ENCODE data around the gene CKB.

Gene CKB

DNA sequence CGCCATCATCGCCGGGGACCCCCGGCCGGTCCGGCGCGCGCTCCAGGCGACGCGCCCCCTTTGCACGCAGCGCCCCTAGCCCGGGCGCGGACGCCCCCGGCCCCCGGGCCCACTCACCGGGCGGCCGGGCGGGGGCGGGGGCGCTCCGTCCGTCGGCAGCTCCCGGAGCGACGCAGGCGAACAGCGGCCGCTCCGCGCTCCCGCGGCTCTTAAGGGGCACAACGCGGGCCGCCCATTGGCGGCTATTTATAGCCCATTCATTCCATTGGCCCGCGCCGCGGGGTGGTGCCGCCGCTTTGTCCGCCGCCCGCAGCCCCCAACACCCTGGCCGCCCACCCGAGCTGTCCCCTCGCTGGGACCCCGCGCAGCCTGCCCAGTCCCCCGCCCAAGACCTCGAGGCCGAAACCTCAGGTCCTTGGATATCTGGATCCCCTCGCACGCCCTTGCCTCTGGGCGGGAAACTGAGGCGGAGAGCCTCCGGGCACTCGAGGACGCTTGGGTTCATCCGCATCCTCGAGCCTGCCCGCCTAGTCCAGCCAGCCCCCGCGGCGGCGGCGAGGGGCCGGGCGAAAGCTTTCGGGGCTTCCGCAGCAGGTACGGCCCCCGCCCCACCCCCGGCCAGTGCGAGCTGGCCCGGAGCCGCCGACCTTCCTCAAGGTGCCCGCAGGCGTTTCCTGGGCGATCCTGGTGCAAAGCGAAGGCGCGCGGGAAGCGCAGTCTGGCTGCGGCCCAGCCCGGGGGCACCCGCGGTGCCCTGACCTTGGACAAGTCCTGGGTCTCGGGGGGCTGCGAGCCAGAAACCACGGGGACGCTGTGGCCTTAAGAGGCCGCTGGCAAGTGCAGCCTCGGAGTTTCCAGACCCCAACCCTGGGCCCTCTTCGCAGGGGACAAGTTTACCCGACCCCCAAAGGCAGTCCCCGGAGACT lies at the start of gene CKB:
Gene CKB, minus strand, starts transcription at position 182 of the 926 bp plus-strand sequence. CDS start 337 bp downstream, outside the sequence.
- peak in 52 of 58 donors; percentile 27 to 88 (median 75) for DNase-seq

DNA sequence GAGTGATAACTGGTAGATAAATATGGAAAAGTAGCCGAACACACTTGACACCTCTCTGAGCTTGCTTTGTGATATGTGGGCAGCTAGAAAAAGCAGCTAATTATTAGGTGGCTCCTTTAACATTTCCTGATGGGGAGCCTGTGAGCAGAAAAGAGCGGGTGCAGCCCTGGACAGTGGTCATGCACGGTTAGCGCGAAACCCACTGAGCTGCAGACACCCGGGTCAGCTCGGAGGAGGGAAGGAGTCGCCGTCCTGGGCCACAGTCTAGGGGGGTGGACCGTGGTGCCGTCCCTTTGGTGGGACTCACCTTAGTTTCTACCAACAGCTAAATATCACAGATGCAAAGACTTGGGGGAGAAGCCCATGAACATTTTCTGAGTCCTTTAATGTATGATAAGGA lies 46.8 kb upstream of the CKB start:
- DNase-seq, result no peak

DNA sequence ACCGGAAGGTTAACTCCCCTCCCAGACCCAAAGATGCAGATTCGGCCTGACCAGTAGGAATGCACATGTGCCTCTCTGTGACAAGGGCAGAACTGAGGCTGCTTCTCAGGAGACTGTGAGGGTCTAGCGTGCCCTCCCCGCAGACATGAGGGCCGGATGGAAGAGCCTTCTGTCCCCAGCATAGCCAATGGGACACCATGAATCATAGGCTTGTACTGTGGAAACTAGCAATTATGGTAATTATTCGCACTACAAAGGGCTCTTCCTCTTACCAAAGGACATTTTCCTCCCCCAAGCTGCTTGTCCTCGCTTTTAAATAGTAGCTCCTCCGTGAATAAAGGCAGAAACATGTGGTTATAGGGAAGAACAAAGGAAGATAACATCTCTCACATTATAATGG lies 46.3 kb upstream of the CKB start:
- DNase-seq, result no peak

DNA sequence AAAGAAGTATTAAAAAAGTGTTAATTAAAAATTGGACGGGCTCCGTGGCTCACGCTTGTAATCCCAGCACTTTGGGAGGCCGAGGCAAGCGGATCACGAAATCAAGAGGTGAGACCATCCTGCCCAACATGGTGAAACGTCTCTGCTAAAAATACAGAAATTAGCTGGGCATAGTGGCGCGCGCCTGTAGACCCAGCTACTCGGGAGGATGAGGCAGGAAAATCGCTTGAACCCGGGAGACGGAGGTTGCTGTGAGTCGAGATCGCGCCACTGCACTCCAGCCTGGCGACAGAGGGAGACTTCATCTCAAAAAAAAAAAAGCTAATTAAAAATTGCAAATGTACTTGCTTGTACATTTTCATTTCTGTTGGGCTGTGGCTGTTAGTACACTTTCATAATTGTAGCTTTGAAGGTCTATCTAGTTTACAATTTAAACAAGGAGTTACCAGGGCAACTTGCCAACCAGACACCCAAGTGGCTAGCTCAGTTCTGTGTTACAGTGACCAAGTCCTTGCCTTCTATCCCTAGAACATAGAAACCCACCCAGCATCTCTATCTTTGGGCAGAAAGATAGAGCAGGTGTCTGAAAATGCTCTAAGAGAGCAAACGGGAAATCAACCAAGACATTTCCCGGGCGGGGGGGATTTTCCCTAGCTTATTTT lies 41.3 kb upstream of the CKB start:
- DNase-seq, result no peak

DNA sequence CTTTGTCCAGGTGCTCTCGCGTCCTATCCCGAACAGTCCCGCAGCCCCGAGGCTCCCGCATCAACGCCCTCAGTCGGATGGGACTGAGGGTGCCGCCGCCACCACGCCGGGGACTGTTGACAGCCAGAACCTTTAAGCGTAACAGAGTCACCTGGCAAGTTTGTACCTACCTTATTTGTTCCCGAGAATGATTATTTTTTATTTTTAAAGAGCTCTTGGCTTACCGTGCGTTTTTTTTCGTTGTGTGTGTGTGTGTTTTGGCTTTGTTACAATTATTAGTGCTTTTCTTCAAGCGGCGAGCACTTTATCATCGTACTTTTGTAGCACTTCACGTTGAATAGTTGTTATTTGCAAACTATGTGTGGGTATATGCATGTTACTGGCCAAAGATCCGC lies 40.6 kb upstream of the CKB start:
- no peak for DNase-seq

DNA sequence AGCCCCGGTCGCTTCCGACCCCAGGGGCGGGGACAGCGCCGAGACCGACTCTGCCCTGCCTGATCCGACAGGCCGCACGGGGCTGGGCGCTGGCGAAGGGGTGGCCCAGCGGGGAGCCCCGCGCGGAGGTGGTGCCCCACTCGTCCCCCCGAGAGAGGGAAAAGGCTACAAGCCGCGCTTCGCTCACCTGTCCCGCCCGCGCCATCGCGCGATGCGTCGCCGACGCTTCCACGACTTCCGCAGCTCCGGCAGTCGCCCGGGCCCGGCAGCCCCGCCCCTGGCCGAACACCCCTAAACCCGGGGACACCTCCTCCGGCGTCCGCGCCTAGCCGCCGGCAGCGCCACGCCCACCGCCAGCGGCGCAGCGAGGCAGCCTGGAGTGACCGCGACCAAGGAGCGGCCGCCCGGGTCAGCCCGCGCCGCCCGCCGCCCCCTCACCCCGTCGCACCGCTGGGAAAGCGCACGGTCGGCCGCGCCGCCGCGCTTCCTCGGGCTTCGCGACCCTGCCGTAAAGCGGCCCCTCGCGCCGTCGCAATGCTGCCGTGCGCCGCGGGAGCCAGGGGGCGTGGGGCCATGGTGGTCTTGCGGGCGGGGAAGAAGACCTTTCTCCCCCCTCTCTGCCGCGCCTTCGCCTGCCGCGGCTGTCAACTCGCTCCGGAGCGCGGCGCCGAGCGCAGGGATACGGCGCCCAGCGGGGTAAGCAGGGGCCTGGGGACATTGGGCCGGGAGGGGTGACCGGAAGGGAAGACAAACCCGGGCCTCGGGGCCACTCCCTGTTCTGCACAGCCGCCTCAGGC lies 40.0 kb upstream of the CKB start, which contains the start of the genes BAG5 and COA8:
Gene BAG5, minus strand, starts transcription at position 229 of the 797 bp plus-strand sequence. CDS start 1,493 bp downstream, outside the sequence.
Gene COA8, plus strand, starts transcription at position 532 of the 797 bp plus-strand sequence. Its CDS starts 42 bp downstream, at position 574.
- peak in 57 of 58 donors; percentile 8 to 94 (median 83) for DNase-seq

DNA sequence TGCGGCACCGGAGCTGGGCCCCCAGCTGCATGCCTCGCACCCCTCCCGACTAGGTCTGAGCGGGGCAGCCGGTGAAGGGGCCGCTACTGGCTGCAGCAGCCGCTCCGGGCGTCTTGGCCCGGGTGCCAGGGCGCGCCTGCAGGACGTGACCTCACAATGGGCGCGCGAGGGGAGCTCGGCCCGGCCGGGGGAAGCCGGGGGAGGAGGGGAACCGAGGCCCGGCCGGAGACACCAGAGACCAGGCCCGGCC lies 39.5 kb upstream of the CKB start:
- peak in 1 of 58 donors; percentile 61 for DNase-seq

DNA sequence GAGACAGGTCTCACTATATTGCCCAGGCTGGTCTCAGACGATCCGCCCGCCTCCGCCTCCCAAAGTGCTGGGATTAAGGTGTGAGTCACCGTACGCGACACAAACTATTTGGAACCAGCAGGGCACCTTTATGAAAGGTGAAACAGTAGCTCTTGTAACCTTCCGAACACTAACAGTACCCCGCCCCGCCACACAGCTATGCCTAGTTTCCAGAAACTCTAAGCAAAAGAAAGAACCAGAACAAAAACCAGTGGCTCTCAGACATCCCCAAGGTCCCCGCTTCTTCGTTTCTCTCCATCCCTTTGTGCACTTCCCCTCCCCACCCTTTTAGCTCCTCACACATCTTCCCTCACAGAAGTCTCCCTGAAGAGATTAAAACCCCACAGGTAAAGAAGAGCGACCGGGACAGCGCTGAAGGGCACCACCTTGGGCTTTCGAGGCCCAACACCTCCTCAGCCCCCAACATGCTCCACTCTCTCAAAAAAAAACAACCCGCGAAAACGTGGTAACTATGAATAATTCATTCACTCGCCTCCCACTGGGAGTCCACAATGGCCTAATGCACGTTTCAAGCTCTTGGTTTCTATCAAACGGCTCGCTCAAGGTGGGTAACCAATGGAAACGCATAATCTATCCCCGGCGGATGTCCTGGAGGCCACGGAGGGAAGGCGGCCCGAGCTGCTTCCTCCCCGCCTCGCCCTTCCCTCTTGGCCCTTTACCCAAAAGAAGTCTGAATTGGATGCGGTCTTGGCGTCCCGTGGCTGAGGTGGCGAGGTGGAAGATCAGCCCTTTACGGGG lies 39.0 kb upstream of the CKB start:
- DNase-seq, result no peak

DNA sequence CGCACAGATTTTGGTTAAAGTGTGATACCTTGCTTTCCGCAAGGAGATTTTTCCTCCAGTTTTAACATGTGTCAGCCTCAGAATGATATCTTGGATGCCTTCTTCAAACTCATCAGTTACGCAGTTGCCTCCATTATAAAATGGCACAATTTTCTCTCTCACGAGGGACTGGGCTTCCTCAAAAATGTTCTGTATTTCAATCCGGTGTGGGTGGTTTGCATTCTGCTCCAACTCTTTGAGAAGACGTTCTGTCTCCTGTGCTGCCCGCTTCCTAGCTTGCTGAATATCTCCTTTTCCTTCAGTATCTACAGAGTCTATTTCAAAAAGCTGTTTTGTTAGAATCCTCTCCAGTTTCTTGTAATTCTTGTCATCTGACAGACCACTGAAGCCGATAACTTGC lies 38.1 kb upstream of the CKB start:
- no peak for DNase-seq

DNA sequence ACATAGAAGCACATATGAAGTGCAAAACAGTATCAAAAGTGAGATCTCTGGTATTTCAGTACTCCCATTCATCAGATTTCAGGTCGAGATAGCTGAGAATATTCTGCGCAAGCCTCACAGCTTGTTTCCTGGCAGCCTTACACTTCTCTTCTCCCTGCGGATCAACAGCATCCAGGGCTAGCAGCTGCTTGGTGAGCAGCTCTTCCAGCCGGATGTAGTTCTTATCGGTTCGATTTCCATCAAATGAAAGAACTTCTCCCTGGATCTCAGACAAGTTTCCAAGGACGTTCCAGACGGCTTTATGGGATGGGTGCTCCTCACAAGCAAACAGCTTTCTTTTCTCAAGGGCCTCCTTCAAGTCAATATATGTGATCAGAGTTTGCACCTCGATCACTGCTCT lies 37.1 kb upstream of the CKB start:
- DNase-seq, result no peak

DNA sequence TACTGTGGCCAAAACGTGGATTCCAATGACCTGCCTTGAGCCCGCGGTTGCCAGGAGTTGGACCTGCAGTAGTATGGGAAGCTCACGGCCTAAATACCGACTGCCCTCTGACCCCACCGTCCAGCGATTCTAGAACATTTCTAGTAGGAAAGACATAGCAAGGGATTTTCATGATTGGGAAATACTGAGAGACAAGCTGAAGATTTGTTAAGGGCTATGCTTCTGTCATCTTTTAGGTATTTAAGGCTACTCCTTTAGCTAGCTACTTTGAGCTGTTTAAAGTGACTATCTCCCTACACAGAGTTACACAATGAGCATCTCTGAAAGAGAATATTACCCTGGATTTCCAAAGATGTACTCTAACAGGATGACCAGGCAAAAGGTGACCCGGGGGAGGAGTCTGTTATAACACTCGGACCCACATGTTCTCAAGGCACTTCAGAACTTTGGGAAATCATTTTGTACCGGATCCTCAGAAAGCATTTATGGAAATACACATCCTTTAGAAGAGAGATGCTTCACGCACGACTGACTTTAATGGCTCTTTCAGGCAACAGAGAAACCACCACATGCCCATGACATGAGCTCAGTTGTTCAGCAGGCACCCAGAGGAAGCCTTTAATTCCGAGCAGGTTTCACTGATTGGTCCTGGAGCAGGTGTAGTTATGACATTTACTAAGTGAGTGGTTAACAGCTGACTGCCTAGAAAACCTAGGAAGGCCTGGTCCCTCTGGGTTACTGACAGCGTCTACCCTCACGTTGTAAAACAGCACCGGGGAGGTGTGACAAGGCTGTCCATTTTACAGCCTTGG lies 35.6 kb upstream of the CKB start:
- DNase-seq, result no peak

DNA sequence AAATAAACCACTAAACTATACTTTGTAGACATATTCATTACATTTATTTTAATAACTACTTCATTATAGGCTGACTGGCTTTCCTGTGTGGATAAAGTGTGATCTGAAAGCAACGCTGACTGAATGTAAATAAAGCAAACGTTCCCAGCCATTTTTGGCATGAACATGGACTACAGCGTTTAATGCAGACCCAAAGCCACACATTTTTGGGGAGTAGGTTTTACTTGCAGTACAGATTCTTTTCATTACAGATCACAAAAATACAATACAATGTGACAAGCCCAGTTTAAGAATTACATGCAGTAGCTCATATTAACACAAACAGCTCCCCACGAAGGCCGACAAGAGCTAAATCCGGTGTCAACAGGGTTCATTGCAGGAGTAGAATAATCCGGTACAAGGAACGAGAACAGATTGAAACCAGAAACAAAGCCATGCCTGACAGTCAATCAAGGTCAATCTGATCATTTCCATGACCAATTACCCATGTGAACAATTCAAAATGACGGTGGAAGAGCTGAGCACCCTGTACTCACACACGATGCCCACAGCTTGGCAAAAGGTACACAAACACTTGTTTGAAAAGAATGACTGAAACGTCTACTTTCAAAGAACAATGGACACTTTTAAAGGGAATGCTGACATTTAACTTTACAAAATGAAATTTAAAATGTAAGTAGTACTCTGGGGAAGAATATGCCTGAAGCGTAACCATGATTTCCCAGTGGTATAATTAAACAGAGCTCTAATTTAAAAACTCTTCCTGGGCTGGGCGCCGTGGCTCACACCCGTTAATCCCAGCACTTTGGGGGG lies 34.5 kb upstream of the CKB start:
- DNase-seq, result no peak

DNA sequence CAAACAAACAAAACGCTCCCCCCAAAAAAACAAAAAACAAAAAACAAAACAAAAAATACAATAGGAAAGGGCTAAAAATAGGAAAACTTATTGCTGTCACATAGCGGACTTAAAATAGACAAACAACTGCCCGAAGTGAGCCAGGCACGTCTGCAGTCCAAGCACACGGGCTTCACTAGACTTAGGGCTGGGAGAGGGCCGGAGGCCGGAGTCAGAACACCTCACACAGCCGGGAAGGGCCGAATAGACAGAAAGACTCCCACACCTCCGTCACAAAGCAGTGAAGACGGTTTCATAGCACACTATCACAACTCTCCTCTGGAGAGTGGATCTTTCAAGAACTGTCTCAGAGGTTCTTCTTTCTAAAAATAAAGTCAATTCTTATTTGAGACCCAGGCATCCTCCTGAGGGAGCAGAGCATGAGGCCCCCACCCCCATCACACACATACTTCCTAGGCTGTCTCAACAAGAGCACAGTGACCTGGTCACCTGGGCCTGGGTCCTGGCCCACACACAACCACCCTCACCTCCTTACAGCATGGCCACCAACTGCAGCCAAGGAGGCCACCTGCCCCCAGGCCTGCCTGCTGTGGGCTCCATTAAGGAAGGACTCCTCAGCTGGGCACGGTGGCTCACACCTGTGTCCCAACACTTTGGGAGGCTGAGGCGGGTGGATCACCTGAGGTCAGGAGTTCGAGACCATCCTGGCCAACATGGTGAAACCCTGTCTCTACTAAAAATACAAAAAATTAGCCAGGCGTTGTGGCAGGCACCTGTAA lies 33.1 kb upstream of the CKB start:
- DNase-seq, result no peak

DNA sequence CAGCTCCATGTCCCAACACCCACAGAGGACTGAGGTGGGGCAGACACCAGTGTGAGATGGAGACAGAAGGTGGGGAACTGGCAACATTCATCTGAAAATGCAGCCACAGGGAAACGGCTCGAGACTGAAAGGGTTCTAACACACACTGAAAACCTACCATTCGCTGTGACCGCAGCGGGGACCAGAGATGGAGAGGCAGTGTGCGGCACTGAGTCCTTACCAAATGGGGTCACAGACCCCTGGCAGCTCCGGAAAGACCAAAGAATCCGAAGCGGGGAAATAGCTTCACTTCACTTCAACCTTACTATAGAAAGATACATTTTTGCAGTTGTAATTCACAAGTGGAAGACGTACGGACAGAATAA lies 30.2 kb upstream of the CKB start:
- DNase-seq, result no peak

DNA sequence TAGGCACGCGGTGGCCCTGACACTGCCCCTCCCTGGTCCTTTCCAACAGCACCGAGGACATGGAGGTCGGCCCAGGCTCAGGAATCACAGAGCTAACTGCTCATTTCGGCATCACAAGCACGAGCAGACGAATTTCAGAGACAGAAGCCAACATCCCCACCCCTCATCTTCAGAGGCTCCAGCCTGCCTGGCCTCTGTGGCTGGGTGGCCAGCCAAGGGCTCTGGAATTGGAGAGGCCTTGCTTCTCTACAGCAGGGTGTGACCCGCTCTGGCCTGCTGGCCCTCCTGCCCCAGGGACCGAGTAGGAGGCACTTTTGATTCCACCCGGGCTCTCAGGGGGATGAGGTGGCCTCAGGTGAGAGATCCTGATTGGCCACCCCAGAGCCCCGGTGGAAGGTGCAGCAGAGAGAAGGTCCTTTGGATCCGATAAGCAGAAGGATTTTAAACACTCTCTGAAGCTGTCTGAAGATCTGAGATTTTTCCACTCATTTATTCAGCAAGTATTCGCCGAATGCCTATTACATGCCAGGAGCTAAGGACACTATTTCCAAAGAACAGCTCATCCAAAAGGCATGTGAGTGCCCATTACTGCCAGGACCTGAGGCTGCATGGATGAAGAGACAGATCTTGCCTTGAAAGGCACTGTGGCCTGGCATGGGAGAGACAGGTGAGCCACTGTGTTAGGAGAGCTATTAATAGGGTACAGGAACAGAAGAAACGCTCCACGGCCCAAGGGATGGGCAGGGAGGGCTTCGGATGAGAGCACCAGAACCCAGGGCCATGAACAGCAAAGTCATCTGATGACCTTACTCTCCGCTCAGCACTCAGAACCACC lies 29.6 kb upstream of the CKB start:
- no peak for DNase-seq

DNA sequence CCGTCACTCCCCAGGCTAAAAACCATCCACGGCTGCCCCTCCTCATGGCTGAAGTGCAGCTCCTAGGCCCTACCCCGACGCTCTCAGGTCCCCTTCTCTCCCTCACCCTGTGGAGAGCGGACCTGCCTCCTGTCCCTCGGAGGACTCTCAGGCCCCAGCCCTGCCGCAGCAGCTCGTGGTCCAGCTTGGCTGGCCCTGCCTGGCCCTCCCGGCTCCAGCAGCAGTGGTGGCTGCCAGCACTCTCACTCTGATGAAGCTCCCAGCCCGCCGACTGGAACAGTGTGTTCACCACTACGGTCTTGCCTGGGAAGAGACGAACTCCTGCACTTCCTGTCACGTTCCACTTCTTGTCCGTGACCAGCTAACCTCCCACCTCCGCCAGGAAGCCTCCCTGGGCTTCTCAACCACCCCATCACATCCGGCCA lies 28.7 kb upstream of the CKB start:
- peak in 24 of 58 donors; percentile 30 to 75 (median 48) for DNase-seq

Data from anterior cingulate cortex (tissue), 58 donors.